K562 (cell line): ENCODE measurements around the gene MCAT. TPM values are rescaled to one million over a fixed set of nuclear protein-coding genes. Genes with fewer than 3 reads are reported as not detected.

Experiments
- ATAC-seq: fragments of 200-7000 bp; cut with Tn5 transposase; 3 replicates; pipeline ENCODE4 v1.9.1; 2020; ENCODE audit warnings: moderate library complexity
- BruUV-seq: library from RNA; stranded (reverse); fragments of 400-500 nt; replicated peaks from 2 replicates; lab custom pipeline; 2021; lab: Mats Ljungman, UMichigan
- CTCF ChIA-PET: fragments of 300-600 bp; formaldehyde crosslinking; extraction: SDS; loops from one replicate; lab custom pipeline; 2021; ENCODE audit warnings: low intra/inter-chr PET ratio; lab: Yijun Ruan, JAX
- POLR2A ChIA-PET: fragments of 300-600, 350-650 bp; sonication (Branson Sonifier 250); formaldehyde crosslinking; extraction: SDS; loops from one replicate; lab custom pipeline; 2021; ENCODE audit warnings: antibody characterized with exemption, inconsistent platforms; lab: Yijun Ruan, JAX
- DNase-seq, 4 experiments: peaks; one replicate each; pipeline versions ENCODE4 v3.0.0 to v3.0.0-alpha.2; 2011 to 2018; ENCODE audit warnings: low spot score in 3 of 4, mixed read lengths in 3 of 4; ENCODE audit errors: extremely low read depth in 1 of 4
- FAIRE-seq: peaks from 2 replicates; lab custom pipeline; 2011; peaks lifted over from hg19 to GRCh38; lab: Jason Lieb, UNC
- H2AFZ ChIP-seq: 2 replicates; pipeline ENCODE4 v1.6.0; 2011; ENCODE audit warnings: low read depth, low read length, control low read depth, inconsistent platforms
- H3K27ac ChIP-seq: fragments of 200-600 bp; 3 replicates; pipeline ENCODE4 v1.8.0; 2011; ENCODE audit warnings: low read depth, mild to moderate bottlenecking, control low read depth, inconsistent platforms, low read length, moderate library complexity, mixed read lengths; ENCODE audit errors: extremely low read depth
- H3K27me3 ChIP-seq, 2 experiments: fragments of 300-600 bp in 1 of 2; 2 replicates in 1 of 2; 3 replicates in 1 of 2; pipeline versions ENCODE4 v1.6.0 to v1.8.0; 2011; ENCODE audit warnings: inconsistent platforms in 2 of 2, low read length in 2 of 2, mild to moderate bottlenecking in 1 of 2, mixed read lengths in 1 of 2, moderate library complexity in 1 of 2; ENCODE audit not compliant: control insufficient read depth in 2 of 2, insufficient read depth in 2 of 2
- H3K36me3 ChIP-seq: fragments of 300-600 bp; 3 replicates; pipeline ENCODE4 v1.8.0; 2011; ENCODE audit warnings: mild to moderate bottlenecking, low read length, inconsistent platforms; ENCODE audit not compliant: control insufficient read depth, insufficient read depth
- H3K4me1 ChIP-seq, 2 experiments: fragments of 200-600 bp in 1 of 2; replicated peaks in 1 of 2; 2 replicates in 1 of 2; 3 replicates in 1 of 2; pipeline versions ENCODE4 v1.5.1 to v1.8.0; 2011; ENCODE audit warnings: inconsistent platforms in 2 of 2, low read length in 2 of 2, mild to moderate bottlenecking in 1 of 2, mixed read lengths in 1 of 2, moderate library complexity in 1 of 2; ENCODE audit not compliant: control insufficient read depth in 2 of 2, insufficient read depth in 2 of 2
- H3K4me2 ChIP-seq: 2 replicates; pipeline ENCODE4 v1.6.1; 2011; ENCODE audit warnings: low read length, control low read depth, inconsistent platforms, mixed read lengths; ENCODE audit not compliant: insufficient read depth
- H3K4me3 ChIP-seq: fragments of 200-600 bp; sonication (generic), shearing (Covaris generic); 2 replicates; pipeline ENCODE4 v1.5.1; 2016; ENCODE audit warnings: control low read depth, inconsistent platforms
- H3K79me2 ChIP-seq: fragments of 200-600 bp; 3 replicates; pipeline ENCODE4 v1.8.0; 2011; ENCODE audit warnings: low read length, inconsistent platforms; ENCODE audit not compliant: control insufficient read depth, insufficient read depth
- H3K9ac ChIP-seq, 2 experiments: 2 replicates each; pipeline versions ENCODE4 v1.6.0 to v1.6.1; 2011; ENCODE audit warnings: low read depth in 2 of 2, low read length in 2 of 2, control low read depth in 1 of 2, inconsistent platforms in 1 of 2, mild to moderate bottlenecking in 1 of 2, mixed read lengths in 1 of 2; ENCODE audit not compliant: insufficient read depth in 1 of 2
- H3K9me1 ChIP-seq: one replicate; pipeline ENCODE4 v1.6.0; 2011; ENCODE audit warnings: inconsistent platforms, mild to moderate bottlenecking, low read length, moderate library complexity; ENCODE audit not compliant: control insufficient read depth, insufficient read depth
- H3K9me3 ChIP-seq: replicated peaks from 2 replicates; pipeline ENCODE4 v1.5.1; 2011; ENCODE audit warnings: low read depth, low read length, inconsistent platforms; ENCODE audit not compliant: control insufficient read depth, insufficient read depth
- H4K20me1 ChIP-seq: replicated peaks from 2 replicates; pipeline ENCODE4 v1.6.1; 2011; ENCODE audit warnings: low read length, inconsistent platforms, mixed read lengths; ENCODE audit not compliant: control insufficient read depth, insufficient read depth
- CBX3 ChIP-seq, 2 experiments: IDR thresholded peaks; 1 replicate in 1 of 2; 2 replicates in 1 of 2; pipeline ENCODE4 v1.6.1; 2012; ENCODE audit warnings: inconsistent platforms in 2 of 2, low read length in 2 of 2, borderline replicate concordance in 1 of 2, control low read depth in 1 of 2
- CREM ChIP-seq: IDR thresholded peaks from 2 replicates; pipeline ENCODE4 v1.6.1; 2014; ENCODE audit warnings: antibody characterized with exemption, low read depth
- FOXA3 ChIP-seq, 2 experiments: fragments of 450-650 bp in 1 of 2; sonication (generic) in 1 of 2; formaldehyde crosslinking; IDR thresholded peaks in 1 of 2; conservative IDR thresholded peaks in 1 of 2; 2 replicates each; pipeline versions ENCODE4 v1.4.0 to v1.8.0; 2020 to 2022; ENCODE audit warnings: mild to moderate bottlenecking in 2 of 2, missing genetic modification reagents in 1 of 2
- GABPA ChIP-seq: fragments of 200-800 bp; sonication (Bioruptor generic); conservative IDR thresholded peaks from 2 replicates; pipeline ENCODE4 v1.6.1; 2016; ENCODE audit warnings: low read depth, missing genetic modification characterization, missing compliant biosample characterization
- GATA2 ChIP-seq: sonication (generic); formaldehyde crosslinking; IDR thresholded peaks from 2 replicates; pipeline ENCODE4 v1.4.0; 2020; ENCODE audit warnings: mild to moderate bottlenecking, missing genetic modification reagents
- NFIC ChIP-seq: fragments of 450-650 bp; IDR thresholded peaks from 2 replicates; pipeline ENCODE4 v1.6.1; 2017; ENCODE audit warnings: mild to moderate bottlenecking, inconsistent platforms
- STAG1 ChIP-seq: sonication (generic); formaldehyde crosslinking; IDR thresholded peaks from 2 replicates; pipeline ENCODE4 v1.5.0; 2020; ENCODE audit warnings: missing genetic modification reagents, borderline replicate concordance
- TCF3 ChIP-seq: sonication (generic); formaldehyde crosslinking; IDR thresholded peaks from 2 replicates; pipeline ENCODE4 v1.4.0; 2020; ENCODE audit warnings: mild to moderate bottlenecking, missing genetic modification reagents
- ZBTB7A ChIP-seq: IDR thresholded peaks from 2 replicates; pipeline ENCODE4 v1.6.1; 2011; ENCODE audit warnings: low read depth, mild to moderate bottlenecking, low read length, moderate library complexity, borderline replicate concordance; ENCODE audit not compliant: control insufficient read depth
- WGBS: fragments of 100-300 bp; shearing (Covaris generic); methylation state at CpG from one replicate; pipeline ENCODE4 v1.1.6; 2016; ENCODE audit warnings: low coverage, mixed read lengths; ENCODE audit not compliant: insufficient coverage; ENCODE audit errors: missing lambda C conversion rate; 5-methylcytosine and 5-hydroxymethylcytosine counted together
- in situ Hi-C: fragments of 300-500 bp; cut with MboI; formaldehyde crosslinking; loops from 4 replicates; pipeline ENCODE4 v1.15.0; 2018; ENCODE audit warnings: inconsistent platforms, mixed read lengths
- intact Hi-C: fragments of 100-400 bp; cut with micrococcal nuclease; formaldehyde crosslinking; loops from 2 replicates; pipeline ENCODE4 v1.14.2; 2022
- polyA plus RNA-seq, 8 experiments: library from polyadenylated mRNA; depleted of rRNA in 4 of 8; stranded (reverse) in 5 of 8; unstranded in 3 of 8; fragments of >200 nt; fragmentation: Nextera tagmentation in 2 of 8; fragmentation: Illumina TruSeq in 1 of 8; extraction: Ambion mirVana in 2 of 8; extraction: Trizol in 1 of 8; gene quantifications; 2 replicates each; pipeline versions ENCODE4 v1.2.1 to v1.2.3, GENCODE V29; 2011 to 2014; ENCODE audit warnings: inconsistent platforms in 1 of 8, missing spikeins in 1 of 8
- total RNA-seq, 7 experiments: library from RNA; depleted of rRNA in 6 of 7; stranded (reverse); fragments of >200 nt in 6 of 7; fragmentation: Illumina TruSeq in 2 of 7; extraction: Trizol in 2 of 7; gene quantifications; 2 replicates each; pipeline versions ENCODE4 v1.2.1 to v1.2.3, GENCODE V29; 2011 to 2021; ENCODE audit warnings: low replicate concordance in 1 of 7
- TF ChIP-seq, protein P1 (sequence below): fragments of 450-650 bp; conservative IDR thresholded peaks from 2 replicates; pipeline ENCODE4 v1.6.1; 2016; ENCODE audit warnings: missing genetic modification characterization, low read depth, mild to moderate bottlenecking, control low read depth, missing compliant biosample characterization
- TF ChIP-seq, protein P2 (sequence below): fragments of 200-800 bp; sonication (Bioruptor generic); IDR thresholded peaks from 2 replicates; pipeline ENCODE4 v1.6.1; 2017; ENCODE audit warnings: missing genetic modification characterization, missing compliant biosample characterization
- TF ChIP-seq, protein P3 (sequence below): sonication (generic); formaldehyde crosslinking; IDR thresholded peaks from 2 replicates; pipeline ENCODE4 v1.9.0; 2022; ENCODE audit warnings: mild to moderate bottlenecking, missing genetic modification reagents
- TF ChIP-seq, protein P4 (sequence below): fragments of 250-450 bp; sonication (Bioruptor Pico); IDR thresholded peaks from 2 replicates; pipeline ENCODE4 v1.4.0; 2020; ENCODE audit warnings: mild to moderate bottlenecking, moderate library complexity, borderline replicate concordance

Gene MCAT
- total and polyA plus RNA-seq, 9 of the 15 experiments (the other 6 are each of a cell fraction or from before 2014, with no cell fraction given), result 3.3 to 27.8 (median 13.9) TPM

DNA sequence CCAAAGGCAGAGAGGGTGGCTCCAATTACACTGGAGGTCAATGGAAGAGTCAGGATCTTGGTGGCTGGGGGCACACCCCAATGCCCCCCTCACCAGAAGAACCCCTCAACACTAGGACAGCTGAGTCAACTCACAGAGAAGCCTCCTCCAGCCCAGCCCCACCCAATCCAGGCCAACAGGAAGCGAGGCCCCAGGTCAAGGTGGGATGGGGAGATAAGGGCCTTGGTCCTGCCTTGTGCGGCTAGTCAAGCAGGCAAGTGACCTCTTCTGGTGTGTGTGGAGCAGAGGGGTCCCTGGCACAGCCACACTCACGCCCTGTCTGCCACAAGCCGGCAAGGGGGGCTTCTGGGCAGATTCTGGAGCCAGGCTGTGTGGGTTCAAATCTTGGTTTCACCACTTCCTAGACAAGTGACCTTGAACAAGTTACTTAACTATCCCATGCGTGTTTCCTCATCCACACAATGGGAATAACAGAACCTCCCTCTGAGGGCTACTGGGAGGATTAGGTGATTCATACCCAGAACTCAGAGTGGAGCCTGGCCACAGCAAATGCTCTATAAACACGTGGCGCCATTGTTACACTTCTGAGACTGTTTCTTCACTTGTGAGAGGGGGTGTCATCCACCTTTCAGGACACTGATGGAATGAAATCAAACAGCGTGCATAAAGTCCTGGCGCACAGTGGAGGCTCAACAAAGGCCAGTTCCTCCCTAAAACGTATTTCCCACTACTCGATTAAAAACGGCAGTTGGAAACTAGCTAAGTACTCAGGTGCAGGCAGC, 40.5 kb upstream of the MCAT start:
- H3K9ac ChIP-seq, result peak overlapping the region; percentile 73 to 85; a peak in 3 of 4 replicates
- ChIA-PET CTCF (no interaction called here), POLR2A (interaction anchor here (0.6 to 1.0 kb wide), 3 partner anchors 8 to 14 kb away, joined by 3 to 5 read pairs (median 5); no protein-coding TSS in a partner anchor)
- peak overlapping the region; percentile 20; the same call in 1 of the 2 replicates for H3K4me3 ChIP-seq
- H3K4me2 ChIP-seq, result peak overlapping the region; percentile 76
- no peaks in the 10 kb centered on the region for H4K20me1 ChIP-seq
- DNase-seq (peak; percentile 77 to 94 (median 82)), ATAC-seq (peak; percentile 77), FAIRE-seq (peak; percentile 98)
- H3K79me2 ChIP-seq, result peaks cover 63% of the 10 kb centered on the region
- in situ Hi-C loops, result no loop called here
- no peak overlapping the region for H2AFZ ChIP-seq
- intact Hi-C loops, result no loop called here
- no peaks in the 10 kb centered on the region for H3K27me3 ChIP-seq
- H3K27ac ChIP-seq, result peak overlapping the region; percentile 86
- 0 out of 2 replicates have a peak, but pooled peaks cover 2% of the 10 kb centered on the region for H3K9me3 ChIP-seq
- H3K4me1 ChIP-seq, result peaks cover 23 to 53% of the 10 kb centered on the region in 2 experiments; a peak in 4 of 5 replicates
- H3K36me3 ChIP-seq, result peaks cover 53% of the 10 kb centered on the region
- no peaks in the 10 kb centered on the region for H3K9me1 ChIP-seq
- WGBS, result 1% methylated on average over 9 of the region's 12 CpGs
- no TSS peak for BruUV-seq
- TF ChIP-seq ZBTB7A (peak; percentile 86), TCF3 (CRISPR knock-in tag) (peak; percentile 97), GABPA (tag) (0 out of 2 replicates have a peak, but pooled peaks have one; percentile 14), STAG1 (CRISPR knock-in tag) (no peak), CREM (peak; percentile 58; the same call in 1 of the 2 replicates), FOXA3 (CRISPR knock-in tag; conservative IDR thresholded peaks at IDR 0.05 in 1 of 2, IDR thresholded peaks at IDR 0.05 in 1 of 2) (peak in 1 of 2 experiments; percentile 95; a peak in 1 of 4 replicates), CBX3 (IDR thresholded peaks at IDR 0.05; ENCODE audit: borderline replicate concordance in 1 of 2, low read length in 2 of 2) (peak in 1 of 2 experiments; percentile 18; a peak in 1 of 3 replicates), NFIC (peak; percentile 65), GATA2 (CRISPR knock-in tag) (peak; percentile 89)
- TF ChIP-seq, protein P1, sequence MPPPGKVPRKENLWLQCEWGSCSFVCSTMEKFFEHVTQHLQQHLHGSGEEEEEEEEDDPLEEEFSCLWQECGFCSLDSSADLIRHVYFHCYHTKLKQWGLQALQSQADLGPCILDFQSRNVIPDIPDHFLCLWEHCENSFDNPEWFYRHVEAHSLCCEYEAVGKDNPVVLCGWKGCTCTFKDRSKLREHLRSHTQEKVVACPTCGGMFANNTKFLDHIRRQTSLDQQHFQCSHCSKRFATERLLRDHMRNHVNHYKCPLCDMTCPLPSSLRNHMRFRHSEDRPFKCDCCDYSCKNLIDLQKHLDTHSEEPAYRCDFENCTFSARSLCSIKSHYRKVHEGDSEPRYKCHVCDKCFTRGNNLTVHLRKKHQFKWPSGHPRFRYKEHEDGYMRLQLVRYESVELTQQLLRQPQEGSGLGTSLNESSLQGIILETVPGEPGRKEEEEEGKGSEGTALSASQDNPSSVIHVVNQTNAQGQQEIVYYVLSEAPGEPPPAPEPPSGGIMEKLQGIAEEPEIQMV (tag), result no peak
- TF ChIP-seq, protein P2, sequence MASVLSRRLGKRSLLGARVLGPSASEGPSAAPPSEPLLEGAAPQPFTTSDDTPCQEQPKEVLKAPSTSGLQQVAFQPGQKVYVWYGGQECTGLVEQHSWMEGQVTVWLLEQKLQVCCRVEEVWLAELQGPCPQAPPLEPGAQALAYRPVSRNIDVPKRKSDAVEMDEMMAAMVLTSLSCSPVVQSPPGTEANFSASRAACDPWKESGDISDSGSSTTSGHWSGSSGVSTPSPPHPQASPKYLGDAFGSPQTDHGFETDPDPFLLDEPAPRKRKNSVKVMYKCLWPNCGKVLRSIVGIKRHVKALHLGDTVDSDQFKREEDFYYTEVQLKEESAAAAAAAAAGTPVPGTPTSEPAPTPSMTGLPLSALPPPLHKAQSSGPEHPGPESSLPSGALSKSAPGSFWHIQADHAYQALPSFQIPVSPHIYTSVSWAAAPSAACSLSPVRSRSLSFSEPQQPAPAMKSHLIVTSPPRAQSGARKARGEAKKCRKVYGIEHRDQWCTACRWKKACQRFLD (CRISPR knock-in tag), result peak; percentile 91
- TF ChIP-seq, protein P3, sequence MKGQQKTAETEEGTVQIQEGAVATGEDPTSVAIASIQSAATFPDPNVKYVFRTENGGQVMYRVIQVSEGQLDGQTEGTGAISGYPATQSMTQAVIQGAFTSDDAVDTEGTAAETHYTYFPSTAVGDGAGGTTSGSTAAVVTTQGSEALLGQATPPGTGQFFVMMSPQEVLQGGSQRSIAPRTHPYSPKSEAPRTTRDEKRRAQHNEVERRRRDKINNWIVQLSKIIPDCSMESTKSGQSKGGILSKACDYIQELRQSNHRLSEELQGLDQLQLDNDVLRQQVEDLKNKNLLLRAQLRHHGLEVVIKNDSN (CRISPR knock-in tag), result no peak
- TF ChIP-seq, protein P4, sequence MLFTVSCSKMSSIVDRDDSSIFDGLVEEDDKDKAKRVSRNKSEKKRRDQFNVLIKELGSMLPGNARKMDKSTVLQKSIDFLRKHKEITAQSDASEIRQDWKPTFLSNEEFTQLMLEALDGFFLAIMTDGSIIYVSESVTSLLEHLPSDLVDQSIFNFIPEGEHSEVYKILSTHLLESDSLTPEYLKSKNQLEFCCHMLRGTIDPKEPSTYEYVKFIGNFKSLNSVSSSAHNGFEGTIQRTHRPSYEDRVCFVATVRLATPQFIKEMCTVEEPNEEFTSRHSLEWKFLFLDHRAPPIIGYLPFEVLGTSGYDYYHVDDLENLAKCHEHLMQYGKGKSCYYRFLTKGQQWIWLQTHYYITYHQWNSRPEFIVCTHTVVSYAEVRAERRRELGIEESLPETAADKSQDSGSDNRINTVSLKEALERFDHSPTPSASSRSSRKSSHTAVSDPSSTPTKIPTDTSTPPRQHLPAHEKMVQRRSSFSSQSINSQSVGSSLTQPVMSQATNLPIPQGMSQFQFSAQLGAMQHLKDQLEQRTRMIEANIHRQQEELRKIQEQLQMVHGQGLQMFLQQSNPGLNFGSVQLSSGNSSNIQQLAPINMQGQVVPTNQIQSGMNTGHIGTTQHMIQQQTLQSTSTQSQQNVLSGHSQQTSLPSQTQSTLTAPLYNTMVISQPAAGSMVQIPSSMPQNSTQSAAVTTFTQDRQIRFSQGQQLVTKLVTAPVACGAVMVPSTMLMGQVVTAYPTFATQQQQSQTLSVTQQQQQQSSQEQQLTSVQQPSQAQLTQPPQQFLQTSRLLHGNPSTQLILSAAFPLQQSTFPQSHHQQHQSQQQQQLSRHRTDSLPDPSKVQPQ, result no peak
